NAMALWA (cell line): ENCODE results near the gene KCNJ9.
"Not testable (repeated sequence)": the region's sequence is repeated elsewhere in the genome, so short reads cannot be mapped to it uniquely, and the experiment has no call there.

Experiments
- DNase-seq: peaks from one replicate; pipeline ENCODE4 v3.0.0-alpha.2; 2015; ENCODE audit warnings: low spot score

The KCNJ9 gene

DNA sequence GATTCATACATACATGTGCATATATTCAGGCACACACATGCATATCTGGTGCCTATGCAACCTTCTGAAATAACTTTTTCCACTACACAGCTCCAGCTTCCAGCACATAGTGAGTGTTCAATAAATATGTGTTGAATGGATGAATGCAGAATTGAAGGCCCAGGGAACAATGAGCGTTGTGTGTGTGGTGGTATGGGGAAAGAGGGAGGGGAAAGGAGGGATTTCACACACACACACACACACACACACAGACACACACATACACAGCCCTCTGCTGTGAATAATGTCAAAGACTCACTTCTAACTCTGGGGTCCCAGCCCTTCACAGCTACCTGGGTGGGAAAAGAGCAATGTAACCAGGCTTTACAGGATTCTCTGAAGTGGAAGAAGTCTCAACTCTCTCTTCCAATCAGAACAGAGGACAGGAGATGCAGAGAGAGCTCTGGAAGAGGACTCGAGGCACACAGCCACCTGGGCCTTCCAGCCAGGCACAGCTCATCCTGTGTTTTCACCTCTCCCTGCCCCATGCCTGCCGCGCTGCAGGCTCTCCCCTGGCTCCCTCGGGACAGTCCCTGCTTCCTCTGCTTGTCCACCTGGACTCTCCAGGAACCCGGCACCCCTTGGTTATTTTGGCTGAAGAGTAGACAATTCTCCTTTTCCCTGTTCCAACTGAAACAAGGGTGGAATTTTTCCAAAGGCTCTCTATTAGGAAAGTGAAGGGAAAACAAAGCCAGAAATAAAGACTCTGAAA, 22.5 kb downstream of the KCNJ9 start:
- no peak for DNase-seq

DNA sequence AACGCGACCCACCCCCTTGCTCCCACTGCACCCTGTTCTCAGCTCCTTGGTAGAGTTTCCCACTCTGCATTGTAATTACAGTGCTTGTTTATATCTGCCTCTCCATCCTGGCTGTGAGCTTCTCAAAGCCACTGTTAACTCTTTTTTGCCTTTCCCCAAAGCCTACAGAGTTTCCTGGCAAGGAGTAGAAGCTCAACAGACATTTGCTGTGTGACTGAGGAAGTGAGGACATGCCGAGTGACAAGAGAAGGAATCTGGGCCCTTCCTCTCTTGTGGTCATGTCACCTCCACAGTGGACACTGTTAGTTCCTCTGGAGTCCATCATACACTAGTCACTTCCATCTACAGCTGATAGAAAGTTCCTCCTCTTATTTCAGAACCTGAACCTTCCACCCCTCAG, 23.1 kb downstream of the KCNJ9 start:
- no peak for DNase-seq

DNA sequence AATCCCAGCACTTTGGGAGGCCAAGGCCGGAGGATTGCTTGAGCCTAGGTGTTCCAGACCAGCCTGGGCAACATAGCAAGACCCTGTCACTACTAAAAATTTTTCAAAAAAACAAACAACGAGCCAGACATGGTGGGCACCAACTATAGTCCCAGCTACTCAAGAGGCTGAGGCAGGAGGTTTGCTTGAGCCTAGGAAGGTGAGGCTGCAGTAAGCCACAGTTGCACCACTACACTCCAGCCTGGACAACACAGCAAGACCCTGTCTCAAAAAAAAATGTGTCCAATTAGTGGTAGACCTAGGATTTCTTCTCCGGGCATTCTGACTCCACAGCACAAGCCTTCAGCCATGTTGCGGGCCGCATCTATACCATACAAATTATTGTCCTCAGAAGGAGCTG, 23.8 kb downstream of the KCNJ9 start:
- no peak for DNase-seq

DNA sequence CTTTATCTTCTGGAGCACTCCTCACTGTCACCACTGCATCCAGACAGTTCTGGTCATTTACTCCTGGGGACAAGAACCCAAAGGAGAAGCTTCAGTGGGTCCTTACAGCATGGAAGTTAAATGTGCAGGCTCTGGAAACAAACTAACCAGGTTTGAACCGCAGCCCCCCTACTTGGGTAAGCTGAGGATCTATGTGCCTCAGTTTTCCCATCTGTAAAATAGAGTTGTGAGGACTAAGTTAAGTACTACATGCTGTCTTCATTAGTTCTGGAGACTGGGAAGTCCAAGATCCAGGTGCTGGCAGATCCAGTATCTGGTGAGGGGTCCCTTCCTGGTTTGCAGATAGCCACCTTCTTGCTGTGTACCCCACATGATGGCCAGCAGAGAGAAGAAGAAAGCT, 26.2 kb downstream of the KCNJ9 start:
- no peak for DNase-seq

DNA sequence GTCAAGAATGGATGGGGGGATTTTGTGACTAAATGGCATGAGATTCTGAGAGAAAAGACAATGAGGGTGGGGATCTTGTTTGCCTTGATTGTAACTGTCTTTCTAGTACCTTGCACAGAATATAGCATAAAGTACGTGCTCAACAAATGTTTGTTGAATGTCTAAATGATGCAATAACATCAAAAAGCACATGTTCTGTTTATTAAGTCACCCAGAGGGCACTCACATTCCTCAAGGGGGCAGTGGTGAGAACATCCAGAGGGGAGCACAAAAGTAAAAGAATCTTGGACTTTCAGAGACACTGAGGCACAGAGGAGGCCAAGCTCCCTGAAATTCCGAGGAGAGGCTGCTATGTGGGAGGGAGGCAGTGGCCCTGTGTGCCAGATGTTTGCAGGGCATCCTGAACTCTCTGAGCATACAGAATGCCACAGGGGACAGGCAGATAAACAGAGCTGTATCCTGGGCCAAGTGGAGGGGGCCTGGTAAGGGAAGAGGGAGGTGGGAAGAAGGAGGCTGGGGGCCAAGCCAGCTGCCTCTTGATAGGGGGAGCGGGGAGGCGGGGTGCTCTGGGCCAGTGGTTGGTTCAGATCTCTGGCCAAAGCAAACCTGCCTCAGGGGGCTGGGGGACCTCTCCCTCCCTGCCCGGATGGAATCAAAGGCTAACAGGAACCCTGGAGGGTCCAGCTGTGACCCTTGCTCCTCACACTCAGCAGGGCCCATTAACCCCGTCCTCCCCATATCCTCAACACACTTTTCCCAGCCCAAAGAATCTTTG, 27.7 kb downstream of the KCNJ9 start:
- DNase-seq: peak; percentile 91

DNA sequence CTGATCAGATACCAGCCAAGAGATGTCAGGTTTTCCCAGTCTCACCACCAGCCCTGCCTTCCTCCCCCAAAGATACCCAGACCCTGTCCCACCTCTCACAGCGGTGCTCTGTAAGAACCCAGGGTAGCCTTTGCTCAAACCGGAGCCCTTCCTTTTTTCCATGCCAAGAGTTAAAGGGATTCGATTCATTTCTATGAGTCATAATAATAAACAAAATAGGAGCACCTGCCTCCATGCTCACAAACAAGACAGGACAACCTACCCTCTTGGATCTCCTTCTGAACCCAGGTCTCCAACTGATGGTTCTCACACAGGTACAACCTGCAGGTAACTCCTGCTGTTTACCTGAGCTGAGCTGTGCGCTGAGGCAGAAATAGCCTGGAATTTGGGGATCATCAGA, 28.3 kb downstream of the KCNJ9 start:
- DNase-seq: no peak

DNA sequence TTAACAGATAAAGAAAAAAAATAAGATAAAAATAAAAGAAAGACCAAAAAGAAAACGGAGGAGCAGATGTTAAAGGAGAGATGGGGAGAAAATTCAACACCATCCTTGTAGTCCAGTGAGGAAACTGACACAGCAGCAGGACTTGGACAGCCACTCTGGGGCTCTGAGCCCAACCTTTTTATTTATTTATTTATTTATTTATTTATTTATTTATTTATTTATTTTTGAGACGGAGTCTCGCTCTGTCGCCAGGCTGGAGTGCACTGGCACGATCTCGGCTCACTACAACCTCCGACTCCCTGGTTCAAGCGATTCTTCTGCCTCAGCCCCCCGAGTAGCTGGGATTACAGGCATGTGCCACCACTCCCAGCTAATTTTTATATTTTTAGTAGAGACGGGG, 30.1 kb downstream of the KCNJ9 start:
- DNase-seq: not testable (repeated sequence)

DNA sequence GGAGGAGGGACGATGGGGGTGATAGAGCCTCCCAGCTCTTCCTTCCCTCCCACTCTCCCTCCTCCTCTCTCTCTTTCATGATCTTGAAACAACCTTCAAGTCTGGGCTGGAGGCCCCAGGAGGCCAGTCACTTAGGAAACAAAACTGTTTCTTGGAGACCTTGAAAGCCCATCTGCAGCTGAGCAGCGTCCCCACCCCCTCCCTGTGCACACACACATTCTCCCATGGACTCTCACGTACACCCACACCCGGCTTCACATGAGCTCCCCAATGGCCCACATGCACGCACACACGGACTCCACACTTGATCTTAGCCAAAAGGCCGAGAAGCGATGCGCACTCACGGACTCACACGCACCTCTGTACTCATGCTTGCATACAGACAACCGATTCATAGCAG, 31.0 kb downstream of the KCNJ9 start:
- DNase-seq: no peak

DNA sequence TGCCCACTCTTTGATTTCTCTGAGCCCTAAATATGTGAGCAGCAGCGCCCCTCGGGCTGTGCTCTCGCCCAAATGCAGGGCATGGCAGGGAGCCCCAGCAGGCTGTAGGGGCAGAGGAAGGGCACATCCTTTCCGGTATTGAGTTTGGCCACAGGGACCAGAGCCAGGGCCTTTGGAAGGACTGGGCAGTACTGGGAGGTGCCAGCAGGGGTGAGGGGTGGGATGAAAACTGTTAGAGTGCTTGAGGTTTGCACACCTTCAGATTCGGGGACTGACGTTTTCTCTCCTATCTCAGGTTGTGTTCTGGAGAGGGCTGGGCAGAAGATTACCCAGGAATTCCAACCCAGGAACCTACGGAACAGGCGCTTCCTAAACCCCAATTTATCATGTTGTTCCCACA, 32.1 kb downstream of the KCNJ9 start:
- no peak for DNase-seq

DNA sequence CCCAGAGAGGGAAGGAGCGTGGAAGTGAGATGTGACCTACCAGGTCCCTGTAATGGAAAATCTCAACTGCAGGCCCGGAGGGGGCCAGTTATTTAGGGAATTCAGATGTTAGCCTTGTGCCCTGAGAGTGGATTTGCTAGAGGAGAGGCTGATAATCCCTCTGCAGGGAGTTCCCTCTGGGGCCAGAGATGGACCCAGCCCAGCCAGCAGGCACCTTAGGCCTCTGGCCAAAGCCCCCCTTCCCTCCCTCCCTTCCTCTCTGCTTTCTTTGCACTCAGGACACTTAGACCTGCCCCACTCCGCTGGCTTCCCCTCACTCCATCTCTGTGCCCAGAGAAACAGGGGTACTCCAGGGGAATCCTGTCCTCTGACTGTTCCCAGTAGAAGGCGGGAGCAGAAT, 32.7 kb downstream of the KCNJ9 start:
- DNase-seq: no peak

DNA sequence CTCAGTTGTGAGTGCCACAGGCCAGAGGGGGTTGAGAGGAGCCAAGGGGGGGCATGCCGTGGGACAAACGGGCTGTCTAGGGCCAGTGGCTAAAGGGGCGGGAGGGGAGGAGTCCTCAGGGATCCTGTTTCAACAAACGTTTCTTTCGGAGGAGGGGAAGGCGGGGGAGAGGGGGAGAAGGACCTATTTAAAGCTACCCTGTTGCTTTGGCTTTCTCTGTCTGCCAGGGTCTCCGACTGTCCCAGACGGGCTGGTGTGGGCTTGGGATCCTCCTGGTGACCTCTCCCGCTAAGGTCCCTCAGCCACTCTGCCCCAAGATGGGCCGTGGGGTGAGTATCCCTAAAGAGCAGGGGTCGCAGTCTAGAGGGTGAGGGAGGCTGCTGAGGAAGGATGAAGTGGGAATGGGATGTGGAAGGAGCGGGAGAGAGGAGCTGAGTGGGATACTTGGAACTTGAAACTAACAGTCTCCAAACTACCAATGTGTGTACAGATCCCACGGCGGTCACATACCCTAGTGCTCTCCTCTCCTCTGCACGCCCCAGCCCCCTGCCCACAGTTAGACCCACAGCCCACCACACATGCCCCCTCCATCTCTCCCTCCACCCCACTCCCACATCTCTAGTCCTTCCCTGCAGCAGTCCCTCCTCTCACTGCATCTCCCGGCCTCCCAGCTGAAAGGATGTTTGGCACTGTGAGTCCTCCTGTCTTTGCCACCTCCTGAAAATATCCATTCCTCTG, 34.4 kb downstream of the KCNJ9 start, which contains the start of gene ATP1A2:
Gene ATP1A2 (plus strand): TSS at position 215 of the 738 bp plus-strand sequence. CDS start 103 bp downstream, at position 318.
- DNase-seq: no peak

DNA sequence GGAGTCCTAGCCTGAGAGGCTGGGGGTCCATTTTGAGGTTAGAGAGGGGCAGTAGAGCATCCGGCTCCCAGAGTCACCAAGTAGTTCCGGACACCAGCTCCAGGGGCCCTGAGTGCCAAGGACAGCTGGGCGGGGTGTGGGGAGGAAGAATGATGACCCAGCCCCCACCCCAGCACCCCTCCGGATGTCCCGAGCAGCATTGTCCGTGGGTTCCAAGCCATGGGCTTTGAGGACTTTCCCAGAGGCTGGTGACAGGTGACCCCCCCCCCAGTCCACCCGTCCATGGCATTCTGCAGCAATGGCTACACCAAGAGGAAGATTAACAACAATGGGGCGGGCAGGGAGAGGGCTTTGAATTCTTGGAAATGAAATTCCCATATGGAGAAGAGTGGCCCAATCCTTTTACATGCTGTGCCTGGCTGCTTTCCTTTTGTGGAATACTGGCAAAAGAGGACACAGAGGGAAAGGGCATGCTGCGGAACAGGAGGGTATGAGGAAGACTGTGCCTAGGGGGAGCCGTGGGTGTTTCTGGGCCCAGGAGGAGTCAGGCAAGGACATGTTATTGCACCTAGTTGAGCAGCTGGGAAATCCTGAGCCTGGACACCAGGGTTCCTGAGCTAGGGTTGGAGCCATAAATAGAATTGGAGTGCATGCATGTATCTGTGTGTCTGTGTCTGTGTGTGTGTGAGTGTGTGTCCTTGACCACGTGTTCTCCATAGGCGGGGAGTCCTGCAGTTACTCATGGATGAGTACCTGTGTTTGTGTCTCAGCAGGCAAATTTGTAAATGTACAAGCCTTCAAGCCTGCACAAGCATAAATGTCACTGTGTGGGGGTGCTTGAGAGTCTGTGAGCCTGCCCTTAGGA, 35.2 kb downstream of the KCNJ9 start:
- no peak for DNase-seq

DNA sequence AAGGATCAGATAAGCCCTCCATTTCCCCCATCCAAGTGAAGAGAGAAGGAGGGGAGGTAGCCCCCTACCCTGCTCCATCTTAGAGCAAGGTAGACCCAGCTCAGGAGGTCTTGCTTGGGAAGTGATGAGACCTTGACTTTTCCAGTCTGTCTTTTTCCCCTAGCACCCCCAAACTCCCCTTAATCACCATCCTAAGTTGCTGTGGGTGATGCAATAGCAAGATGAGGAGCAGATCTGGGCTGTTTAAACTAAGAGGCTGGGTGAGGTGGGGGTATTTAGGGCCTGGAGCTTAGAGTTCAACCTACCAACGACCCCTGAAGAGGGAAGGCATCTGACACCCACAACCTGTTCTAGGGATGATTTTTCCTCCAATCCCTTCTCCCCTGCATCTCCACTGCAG, 36.0 kb downstream of the KCNJ9 start:
- no peak for DNase-seq

DNA sequence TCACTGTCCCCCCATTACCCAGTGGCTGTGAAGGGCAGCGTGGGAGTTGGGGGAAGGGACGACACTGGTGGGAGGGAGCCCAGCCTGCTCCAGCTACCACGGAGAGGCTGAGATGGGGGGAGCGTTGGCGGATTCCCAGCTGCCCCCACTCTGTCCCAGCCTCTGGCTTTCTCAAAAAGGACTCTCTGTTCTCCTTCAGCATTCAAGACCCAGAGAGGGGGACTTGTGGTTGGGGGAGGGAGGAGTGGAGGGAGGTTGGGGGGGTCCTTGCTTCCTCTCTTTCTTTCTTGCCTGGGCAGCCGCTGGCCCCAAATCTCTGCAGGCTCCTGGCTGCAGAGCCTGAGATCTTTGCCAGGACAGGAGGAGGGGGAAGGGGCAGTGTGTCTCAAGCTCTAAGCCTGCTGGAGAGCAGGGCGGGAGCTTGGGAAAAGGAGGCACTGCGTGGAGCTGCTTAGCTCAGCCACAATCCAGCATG, 36.4 kb downstream of the KCNJ9 start:
- no peak for DNase-seq

DNA sequence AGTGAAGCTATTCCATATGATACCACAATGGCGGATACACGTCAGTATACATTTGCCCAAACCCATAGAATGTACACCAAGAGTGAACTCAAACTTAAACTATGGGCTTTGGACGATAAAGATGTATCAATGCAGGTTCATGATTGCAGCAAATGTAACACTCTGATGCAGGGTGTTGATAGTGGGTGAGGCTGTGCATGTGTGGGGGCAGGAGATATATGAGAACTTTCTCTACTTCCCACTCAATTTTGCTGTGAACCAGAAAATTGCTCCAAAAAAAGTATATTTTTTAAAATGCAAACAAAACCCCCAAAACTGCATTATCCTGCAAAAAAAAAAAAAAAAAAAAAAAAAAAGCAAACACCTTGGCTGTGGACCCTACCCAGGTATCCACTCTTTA, 37.6 kb downstream of the KCNJ9 start:
- DNase-seq: no peak

DNA sequence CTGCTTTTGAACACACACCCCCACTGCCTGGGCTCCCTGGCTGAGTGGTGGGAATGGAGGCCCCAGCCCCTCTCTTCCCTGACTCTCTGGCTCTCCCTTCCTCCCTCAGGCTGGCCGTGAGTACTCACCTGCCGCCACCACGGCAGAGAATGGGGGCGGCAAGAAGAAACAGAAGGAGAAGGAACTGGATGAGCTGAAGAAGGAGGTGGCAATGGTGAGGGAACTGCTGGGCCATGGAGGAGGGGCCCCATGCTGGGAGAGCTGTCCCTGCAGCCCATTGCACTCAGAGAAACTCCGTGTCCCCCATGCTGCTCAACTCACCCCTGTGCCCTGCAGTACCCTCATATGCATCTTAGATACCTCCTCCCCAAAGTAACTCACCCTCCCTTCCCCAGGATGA, 39.5 kb downstream of the KCNJ9 start:
- DNase-seq: no peak

DNA sequence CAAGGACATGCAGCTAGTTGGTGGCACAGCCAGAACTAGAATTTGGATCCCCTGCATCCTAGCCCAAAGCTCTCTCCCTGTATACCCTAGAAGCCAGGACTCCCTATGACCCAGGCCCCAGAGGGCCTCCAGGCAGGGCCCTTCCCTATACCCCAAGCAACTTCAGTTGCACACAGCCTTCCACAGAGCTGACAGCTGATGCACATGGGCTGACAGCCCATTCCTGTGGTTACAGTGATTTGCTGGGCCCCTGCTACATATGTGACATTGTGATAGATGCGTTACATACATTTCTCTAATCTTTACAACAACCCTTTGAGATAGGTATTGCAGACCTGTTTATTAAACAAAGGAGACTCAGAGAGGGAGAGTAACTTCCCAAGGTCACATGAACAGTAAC, 40.0 kb downstream of the KCNJ9 start:
- DNase-seq: no peak

DNA sequence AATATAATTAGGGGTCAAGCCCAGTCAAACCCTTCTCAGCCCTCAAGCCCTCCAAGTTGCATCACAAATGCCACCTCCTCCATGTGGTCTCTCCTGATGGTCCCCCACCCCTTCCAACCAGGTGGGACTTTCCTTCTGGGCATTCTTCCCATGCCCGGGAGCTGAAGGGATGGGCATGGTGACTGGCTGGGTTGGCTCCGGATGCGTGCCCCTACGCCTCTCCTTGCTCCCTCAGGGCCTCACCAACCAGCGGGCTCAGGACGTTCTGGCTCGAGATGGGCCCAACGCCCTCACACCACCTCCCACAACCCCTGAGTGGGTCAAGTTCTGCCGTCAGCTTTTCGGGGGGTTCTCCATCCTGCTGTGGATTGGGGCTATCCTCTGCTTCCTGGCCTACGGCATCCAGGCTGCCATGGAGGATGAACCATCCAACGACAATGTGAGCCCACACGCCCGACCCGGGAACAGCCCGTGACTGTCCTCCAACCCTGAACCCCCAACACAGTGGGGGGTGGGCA, 41.7 kb downstream of the KCNJ9 start:
- DNase-seq: no peak

DNA sequence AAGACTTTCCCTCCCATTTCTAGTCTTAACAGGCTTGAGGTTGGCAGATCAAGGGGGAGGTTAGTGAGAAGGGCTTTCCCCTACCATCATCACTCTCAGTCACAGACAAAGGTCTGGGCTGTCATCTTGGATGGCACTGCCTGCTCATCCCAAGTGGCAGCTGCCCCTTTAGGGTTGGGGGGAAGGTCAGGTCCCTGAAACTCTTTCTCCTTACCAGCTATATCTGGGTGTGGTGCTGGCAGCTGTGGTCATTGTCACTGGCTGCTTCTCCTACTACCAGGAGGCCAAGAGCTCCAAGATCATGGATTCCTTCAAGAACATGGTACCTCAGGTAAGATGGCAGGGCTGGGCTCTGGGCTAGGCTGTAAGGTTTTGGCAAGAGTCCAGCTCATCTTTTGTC, 42.4 kb downstream of the KCNJ9 start:
- DNase-seq: no peak

DNA sequence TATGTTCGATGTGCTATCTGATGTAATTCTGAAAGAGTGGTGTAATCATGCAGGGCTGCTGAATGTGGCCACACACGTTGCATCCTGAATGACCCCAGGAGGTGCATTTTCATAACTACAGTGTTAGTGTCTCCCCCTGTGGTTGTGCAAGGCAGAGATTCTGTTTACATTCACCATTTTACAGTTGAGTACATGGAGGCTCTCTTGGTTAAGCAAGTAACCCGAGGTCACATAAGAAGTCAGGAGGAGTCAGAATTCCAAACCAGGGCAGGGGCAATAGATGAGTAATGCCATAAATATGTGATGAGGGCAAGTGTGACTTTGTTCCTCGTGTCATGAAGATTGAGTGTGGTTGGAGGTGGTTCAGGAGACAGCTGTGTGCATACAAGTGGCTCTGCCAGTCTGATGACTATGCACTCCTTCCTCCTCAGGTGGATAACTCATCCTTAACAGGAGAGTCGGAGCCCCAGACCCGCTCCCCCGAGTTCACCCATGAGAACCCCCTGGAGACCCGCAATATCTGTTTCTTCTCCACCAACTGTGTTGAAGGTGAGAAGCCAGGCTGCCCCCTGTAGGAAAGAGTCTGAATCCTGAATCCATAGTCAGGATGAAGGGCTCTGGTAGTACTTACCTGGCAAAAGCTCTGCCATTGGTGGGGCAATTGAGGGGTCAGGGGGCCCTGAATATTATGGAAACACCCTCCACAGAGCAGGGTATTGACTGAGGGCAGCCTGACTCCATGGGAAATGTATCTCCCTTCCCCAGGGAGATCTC, 43.6 kb downstream of the KCNJ9 start:
- DNase-seq: no peak

DNA sequence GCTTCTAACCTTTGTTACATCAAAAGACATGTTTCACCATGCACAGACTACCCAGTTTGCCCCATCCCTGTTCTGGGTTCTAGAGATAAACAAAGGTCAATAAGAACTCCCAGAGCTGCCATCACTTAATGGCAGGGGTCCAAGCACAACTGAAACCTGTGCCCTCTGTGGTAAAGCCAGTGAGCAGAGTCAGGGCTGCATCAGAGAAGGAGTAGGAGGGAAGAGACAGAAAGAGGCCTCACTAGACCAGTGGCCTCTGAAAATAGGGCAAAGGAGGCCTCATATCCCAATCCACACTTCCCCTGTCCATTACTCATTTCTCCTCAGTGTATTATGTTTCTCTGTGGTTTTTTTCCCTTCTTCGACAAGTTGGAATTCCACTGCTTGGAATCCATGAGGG, 44.4 kb downstream of the KCNJ9 start:
- no peak for DNase-seq
